HG03354 (cell line): Measurements from ENCODE around the gene TSPAN18.

Experiments used
- ATAC-seq: cut with Tn5 transposase; IDR thresholded peaks from one replicate; pipeline ENCODE4 v1.9.1; 2021; ENCODE audit warnings: mild to moderate bottlenecking; ENCODE audit not compliant: unreplicated experiment, poor library complexity, severe bottlenecking

TSPAN18 gene

DNA sequence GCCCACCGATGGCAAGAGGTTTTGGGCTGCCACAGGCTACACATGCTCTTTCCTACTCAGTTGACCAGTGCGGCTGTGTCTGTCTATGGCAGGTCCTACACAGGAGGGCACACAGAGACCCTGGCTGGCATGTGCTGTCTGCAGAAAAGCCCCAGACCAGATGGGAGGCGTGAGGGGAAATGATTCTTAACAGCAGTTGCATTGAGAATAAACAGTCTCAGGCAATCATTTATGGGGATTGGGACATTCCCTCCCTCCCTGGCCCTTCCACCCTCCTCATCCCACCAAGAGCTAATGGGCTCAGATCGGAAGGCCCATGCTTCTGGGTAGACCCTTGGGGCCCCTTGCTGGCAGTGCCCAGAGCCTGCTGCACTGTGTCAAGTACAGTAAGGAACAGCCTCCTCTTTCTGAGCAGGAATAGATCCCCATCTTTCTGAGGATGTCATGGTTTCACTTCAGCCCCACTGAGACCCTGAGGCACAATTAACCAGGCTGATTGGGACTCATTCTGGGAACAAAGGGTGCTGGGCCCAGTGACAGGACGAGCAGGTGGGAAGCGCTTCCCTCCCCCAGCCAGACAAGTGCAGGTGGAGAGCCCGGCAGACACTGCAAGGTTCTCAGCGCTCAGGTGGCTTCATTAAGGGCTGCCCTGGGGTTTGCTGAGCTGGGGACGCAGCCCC, 28.3 kb downstream of the TSPAN18 start:
- no peak for ATAC-seq

DNA sequence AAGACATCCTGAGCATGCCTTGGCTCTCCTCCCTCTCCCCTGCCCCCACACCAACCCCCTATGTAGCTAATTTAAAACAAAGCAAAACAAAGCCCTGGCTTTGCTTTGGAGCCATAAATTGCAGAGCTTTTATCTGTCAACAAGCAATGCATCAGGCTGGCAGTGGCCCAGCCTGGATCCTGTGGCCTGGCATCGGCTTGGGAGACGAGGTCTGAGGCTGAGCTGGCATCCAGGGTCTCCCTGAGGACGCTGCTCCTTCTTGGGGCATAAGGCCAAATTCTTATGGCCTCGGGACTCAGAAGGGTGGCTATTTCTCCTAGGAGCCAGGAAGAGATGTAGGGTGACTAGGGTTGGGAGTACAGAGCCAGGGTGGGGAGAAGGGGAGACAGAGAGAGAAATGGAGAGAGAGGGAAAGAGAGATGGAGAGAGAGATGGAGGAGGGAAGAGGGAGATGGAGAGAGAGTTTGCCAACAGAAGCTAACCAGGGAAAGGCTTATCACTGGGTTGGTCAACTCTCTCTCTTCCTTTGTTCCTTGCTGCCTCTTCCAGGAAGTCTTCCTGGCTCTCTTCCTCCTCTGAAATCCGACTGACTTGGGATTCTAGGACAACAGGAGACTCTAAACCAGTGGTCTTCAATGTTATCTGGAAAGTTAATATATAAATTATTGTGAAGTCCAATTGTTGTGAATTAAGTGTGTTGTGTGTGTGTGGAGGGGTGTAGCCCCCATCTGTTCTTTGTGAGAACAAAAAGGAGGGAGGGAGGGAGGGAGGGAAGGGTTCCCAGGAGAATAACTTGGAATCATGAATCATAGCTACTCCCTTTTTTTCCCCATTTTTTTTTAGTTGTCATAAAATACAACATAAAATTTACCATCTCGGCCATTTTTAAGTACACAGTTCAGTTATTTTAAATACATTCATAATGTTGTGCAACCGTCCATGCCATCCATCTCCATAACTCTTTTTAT, 29.1 kb downstream of the TSPAN18 start:
- ATAC-seq, result no peak

DNA sequence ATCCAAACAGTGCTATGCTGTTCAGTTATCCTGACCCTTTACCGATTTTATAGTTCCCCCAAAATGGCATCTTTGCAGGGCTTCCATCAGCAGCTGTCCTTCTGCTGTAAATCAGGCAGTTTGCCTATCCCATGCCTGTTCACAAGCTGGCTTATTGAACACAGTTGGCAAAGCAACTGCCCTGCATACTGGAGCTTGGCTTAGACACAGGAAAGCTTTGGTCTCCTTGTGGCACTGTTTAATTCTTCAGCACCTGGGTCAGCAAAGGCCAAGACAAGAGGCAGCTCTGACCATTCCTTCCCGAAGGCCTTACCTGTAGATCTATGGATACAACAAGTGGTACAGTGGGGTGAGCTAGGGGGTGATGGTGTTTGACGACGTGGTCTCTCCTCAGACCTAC, 32.2 kb downstream of the TSPAN18 start:
- no peak for ATAC-seq

DNA sequence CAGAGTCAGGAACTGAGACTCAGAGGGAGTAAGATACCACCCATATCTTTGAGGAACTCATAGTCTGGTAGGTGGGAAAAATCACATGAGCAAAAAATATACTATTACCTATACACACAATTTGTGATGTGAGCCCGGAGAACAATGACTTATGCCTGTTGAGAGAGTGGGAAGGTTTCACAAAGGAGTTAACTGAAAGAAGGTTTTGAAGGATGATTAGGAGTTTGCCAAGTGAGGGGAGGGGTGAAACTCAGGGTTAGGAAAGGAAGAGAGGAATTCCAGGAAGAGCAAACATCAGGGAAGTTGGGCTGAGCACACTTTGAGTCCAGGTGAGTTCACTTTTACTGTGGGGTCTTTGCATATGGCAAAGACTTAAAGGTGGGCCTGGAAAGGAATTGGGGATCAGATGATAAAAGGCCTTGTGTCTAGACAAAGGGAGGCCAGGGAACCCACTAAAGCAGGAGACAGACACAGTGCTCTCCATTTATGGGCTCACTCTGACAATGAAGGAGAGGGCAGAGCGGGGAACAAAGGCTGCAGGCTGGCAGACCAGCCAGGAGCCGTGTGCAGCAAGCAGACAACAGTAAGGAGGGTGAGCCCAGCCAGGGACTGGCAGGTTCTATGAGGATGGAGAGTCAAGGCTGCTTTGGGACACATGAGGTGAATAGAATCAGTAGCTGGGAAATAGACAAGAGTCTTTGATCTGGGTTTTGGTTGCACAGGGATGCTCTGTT, 33.1 kb downstream of the TSPAN18 start:
- ATAC-seq, result no peak

DNA sequence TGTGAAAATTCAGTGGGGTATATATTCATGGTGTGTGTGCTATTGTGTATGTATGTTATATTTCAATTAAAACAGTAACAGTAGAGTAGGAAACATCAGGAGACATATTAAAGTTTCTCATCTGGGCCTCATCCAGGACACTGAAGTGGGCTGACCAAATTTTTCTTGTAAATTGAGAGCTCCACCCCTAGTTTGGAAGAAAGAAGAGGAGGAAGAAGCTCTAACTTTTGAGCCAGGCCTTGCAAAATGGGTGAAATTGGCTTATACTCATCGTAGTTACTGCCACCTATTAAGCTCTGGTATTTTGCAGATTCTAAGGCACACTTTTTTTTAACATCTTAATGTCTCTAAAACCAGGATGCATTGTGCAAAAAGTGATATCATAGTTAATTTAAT, 33.7 kb downstream of the TSPAN18 start:
- ATAC-seq, result no peak

DNA sequence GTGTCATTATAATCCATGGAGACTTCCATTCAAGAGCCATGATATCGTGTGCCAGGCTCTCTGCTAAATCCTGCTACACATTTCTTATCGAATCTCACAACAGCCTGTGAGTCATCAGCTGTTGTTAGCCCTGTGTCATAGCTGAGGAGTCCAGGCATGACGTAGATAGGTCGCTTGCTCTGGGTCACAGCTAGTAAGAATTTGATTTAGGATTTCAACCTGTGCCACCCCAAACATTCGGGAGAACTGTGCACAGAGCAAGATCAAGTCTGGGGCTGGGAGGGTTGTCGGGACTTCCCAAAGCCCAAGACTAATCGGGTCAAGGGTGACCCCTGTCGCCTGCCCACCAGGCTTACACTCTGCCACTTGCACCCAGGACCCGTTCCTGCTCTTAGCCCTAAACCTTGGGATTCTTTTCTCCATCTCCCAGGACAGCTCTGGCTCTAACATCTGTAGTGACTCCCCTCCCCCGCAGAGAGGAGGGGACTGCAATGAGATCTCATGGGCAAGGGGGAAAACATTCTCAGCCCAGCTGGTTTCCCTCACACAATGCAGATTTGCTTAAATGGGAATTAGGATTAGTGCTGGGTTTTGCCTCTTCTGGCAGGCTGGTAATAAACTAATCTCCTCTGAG, 34.3 kb downstream of the TSPAN18 start:
- no peak for ATAC-seq

DNA sequence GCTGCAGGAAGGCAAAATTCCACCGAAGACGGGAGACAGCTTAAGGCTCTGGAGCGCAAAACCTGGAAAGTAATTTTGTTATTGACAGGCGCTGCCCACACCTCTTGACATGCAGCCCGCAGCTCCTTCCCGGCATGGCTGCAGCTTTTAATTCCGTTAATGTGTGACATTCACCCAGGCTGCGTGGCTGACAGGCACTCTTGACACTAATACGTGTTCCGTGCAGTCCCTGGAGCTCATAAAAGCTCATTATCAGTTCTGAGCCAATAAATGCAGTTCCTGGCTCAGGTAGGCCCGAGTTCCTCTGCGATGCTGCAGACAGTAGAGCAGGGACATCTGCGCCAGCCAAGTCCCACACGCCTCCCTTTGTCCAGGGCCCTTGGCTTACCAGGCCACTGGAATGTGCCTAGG, 34.8 kb downstream of the TSPAN18 start:
- ATAC-seq, result no peak

DNA sequence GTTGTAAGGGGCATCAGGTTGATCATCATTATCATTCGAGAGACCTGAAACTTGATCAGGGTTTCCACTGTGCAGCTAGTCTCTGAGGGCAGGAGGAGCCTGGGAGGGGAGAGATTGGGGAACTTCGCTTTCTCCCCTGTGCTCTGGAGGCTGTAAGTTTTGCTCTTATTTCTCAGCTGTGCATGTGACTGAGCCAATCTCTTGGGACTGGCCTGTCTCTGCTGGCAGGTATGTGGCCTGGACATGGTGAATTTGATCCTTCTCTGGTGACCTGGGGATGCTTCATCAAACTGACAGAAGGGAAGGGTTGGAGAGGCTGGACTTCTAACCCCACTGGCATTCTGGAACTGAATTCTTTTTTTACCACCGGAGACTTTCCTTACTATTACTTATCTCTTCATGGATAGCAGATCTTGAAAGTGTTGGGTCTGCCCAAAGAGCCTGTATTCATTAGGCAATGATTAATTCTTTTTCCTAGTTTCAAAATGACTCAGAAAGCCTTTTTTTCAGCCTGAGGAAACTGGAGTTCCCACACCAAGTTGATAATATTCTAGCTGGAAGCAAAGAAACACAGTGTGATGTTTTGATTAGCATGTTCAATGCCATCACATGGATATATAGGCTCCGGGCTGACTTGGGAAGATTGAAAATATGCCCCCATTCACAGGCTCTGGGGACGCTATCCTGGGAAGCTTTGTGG, 36.5 kb downstream of the TSPAN18 start:
- no peak for ATAC-seq

DNA sequence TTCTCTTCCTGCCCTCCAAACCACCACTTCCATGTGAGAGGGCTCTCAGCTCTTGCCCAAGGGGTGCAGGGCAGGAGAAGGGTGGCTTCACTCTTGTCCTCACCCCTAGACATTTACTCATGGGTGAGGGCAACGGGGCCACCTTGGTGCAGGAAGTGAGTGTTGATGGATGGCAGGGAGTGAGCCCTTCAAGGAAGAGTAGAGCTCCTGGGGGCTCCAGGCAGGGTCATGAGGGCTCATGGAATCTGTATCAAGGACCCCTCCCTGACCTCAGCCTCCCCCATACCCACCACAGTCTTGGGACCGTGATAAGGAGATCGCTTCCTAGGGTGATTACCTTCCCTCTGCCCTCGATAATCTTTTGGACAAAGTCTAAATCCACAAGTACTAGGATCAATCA, 37.8 kb downstream of the TSPAN18 start:
- no peak for ATAC-seq

DNA sequence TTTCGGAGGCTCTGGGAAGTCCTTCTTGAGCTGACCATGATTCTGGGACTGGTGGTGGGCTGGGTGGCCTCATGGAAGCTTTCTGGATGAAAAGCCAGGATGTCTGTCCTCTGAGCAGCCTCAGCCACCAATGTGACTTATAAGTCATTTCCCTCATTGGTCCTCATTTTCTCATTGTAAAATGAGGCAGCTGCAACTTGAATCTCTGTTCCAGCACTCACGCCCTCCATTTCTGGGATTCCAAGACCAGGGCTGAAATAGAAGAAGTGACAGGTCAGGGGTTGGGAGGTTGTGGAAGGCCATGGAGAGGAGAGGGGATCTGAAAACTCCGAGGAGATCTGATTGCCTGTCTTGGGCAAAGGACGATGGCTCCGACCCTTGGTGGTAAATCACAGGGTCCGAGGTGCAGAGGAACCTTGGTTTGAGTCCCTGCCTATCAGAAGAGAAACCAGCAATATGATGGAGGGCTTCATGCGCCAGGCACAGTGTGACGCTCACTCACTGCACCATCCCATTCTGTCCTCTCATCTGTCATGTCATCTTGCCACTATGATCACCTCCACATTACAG, 38.3 kb downstream of the TSPAN18 start:
- no peak for ATAC-seq

DNA sequence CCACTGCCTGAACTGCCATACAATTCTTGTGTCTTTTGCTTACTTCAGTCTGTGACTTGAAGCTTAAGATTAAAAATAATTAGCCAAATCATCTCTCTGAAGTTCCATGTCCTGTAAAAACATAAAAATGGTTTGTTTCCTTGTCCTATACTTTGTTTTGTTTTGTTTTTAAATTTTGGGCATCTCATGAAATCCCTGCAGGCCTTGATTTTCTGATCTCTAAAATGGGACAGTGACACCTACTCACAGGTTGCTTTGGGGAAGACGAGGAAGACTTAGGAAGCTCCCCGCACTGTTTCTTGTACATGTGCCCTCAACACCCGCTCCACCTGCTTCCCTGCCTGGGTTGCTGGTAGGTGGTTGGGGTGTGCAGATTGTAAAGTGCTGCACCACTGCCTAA, 38.9 kb downstream of the TSPAN18 start:
- no peak for ATAC-seq

DNA sequence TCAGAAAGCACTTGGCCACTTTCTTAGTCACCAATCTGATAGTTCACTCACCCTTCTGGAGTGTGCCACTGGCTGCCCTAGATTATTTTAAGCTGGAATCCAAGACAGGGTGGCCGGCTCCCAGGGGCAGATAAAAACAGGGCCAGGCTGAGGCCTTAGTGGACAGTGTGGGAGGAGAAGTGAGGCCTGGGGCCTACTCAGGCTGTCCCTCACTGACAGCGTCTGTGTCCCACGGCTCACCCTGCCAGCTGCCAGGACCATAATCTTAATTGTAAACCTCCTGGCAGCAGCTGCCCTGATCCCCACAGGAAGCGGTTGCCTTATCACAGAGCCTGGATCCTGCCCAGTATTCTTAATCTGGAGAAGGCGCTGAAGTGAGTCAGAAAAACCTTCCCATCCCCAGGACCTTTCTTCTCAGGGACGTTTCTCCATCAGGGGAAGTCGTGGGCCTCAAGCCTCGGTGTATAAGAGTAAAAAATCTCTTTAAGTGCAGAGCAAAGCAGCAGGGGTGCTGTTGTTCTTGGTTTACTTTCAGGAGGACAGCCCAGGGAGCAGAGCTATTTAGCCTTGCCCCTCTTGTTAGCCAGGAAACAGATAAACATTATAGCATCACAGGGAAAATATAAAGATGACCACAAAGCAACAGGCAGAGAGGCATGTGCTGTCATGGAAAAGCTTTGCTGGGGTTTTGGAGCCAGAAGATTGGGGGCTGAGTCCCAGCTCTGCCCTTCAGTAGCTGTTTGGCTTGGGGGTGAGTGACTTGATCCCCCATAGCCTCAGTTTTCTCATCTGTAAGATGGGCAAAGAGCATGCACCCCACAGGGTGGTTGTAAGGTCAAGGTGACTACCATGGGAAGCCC, 39.6 kb downstream of the TSPAN18 start:
- ATAC-seq, result no peak

DNA sequence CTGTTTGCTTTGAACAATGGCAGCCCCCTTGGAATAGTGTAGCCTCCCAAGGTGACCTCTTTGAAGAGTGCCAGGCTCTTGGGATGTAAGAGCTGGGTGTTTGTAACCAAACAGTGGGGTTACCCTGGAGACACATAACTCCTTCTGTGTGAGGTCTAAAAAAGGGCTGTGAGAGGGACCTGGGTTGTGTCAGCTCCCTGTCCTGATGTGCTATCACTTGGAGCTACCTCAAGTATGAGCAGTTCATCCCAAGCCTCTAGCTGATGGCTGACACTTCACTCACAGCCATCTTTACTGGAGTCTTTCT, 40.2 kb downstream of the TSPAN18 start:
- no peak for ATAC-seq

DNA sequence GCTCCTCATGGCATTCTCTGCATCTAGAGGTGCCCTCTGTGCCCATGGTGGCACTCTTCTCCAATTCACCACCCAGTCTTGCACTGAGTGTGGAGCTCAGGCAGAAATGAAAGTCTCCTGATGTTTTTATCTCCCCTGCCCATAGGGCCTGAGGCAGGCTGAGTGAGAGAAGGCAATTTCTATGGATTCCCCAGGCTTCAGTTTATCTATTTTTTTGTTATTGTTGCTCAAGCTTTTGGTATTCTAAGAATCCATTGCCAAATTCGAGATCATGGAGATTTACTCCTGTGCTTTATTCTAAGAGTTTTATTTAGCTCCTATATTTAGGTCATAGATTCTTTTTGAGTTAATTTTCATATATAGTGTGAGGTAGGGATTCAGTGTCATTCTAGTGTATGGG, 40.7 kb downstream of the TSPAN18 start:
- ATAC-seq, result no peak

DNA sequence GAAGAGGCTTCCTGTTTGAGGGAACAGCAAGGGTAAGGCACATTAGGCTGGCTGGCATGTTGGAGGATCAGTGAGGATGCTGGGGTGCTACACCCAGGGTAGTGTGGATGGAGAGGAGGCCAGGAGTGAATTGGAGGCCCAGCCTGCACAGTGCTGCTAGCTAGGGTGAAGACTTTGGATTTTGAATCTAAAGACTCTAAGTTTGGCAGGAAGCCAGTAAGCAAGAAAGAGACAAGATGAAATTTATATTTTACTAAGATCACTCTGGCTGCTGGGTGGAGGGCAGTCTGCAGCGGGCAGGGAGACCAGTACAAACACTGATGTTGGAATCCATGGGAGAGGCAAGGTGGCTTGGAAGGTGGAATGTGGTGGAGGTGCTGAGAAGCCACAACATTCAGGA, 43.6 kb downstream of the TSPAN18 start:
- no peak for ATAC-seq

DNA sequence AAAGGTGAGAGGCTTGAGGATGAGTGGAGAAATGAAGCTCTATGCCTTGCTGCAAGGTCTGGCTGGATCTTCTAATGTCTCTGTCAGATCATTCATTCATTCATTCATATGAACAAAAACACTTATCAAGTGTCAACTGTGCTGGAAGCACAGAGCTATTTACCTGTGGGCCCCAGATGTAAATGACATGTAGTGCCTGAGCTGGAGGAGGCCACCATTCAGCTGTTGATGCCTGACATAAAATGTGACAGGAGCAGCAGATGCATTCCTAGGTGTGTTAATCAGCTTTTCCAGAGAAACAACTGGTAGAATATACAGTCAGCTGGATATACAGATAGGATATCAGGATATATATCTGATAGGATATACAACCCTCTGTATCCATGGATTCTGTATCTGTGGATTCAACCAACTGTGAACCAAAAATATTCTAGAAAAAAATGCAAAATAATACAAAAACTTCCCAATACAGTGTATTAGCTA, 44.5 kb downstream of the TSPAN18 start:
- no peak for ATAC-seq

DNA sequence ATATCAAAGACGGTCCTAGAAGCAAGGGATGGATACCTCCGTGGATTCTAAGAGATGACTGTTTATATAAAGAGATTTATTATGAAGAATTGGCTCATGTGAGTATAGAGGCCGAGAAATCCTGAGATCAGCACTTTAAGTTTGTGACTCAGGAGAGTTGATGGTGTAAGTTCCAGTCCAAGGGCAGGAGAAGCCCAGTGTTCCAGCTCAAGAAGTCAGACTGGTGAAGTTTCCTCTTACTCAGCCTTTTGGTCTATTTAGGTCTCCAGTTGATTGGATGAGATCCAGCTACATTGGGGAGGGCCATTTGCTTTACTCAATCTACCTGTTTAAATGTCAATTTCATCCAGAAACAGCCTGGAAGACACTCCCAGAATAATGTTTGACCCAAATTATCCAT, 45.1 kb downstream of the TSPAN18 start:
- ATAC-seq, result no peak

DNA sequence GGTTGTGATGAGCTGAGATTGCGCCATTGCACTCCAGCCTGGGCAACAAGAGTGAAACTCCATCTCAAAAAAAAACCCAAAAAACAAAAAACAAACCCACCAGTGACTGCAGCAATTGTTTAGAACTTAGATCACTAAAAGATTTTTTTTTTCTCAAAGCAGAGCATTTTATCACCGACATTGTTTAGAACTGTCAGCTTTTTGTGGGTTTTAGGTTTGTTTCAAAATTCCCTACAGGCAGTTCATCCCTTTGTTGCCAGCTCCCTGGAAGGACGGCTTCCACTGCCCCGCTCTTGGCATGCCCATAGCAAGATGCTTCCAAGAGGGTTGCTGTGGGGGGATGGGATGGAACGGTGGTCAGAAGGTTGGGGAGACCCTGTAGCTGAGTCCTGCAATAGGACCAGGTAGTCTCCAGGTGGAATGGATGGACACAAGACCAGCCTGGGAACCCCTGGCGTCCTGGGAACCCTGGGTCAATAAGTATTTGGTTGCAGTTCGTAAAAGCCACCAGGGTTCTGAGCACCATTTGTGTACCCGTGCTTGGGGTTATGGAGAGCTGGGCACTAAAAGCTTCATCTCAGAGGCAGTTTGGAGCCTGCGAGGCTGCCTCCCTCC, 46.7 kb downstream of the TSPAN18 start:
- no peak for ATAC-seq
